ENCODE results near the gene CCDC87. TPM values are rescaled to one million over a fixed set of nuclear protein-coding genes. Genes with fewer than 3 reads are reported as not detected.
"Not testable (repeated sequence)": the region's sequence is repeated elsewhere in the genome, so short reads cannot be mapped to it uniquely, and the experiment has no call there.

Gene CCDC87
- total RNA-seq, 1 donor from 2014 or later, result 1.1 TPM

GRCh38 chr11:66593650-66594049, 787 bp upstream of the CCDC87 start:
- Mint-ChIP-seq H3K27ac (peak overlapping the region; percentile 87), H3K9me3 (ENCODE audit: low read depth) (peaks cover 15% of the 10 kb centered on the region), H3K36me3 (ENCODE audit: insufficient read depth) (peaks cover 8% of the 10 kb centered on the region), H3K4me1 (ENCODE audit: low read depth) (peaks cover 7% of the 10 kb centered on the region), H3K27me3 (no peaks in the 10 kb centered on the region), H3K4me3 (ENCODE audit: low read depth) (peak overlapping the region; percentile 98)
- no peak for DNase-seq (ENCODE audit: low spot score, unreplicated experiment)
- TF ChIP-seq CTCF (IDR thresholded peaks at IDR 0.05; ENCODE audit: unreplicated experiment), result no peak

GRCh38 chr11:66593303-66593635, 406 bp upstream of the CCDC87 start:
- Mint-ChIP-seq H3K27me3 (no peaks in the 10 kb centered on the region), H3K9me3 (ENCODE audit: low read depth) (peaks cover 15% of the 10 kb centered on the region)

GRCh38 chr11:66591175-66591574, 1.7 kb downstream of the CCDC87 start:
- DNase-seq (ENCODE audit: low spot score, unreplicated experiment), result no peak
- TF ChIP-seq CTCF (IDR thresholded peaks at IDR 0.05; ENCODE audit: unreplicated experiment), result no peak
- Mint-ChIP-seq H3K4me3 (ENCODE audit: low read depth) (no peak overlapping the region), H3K36me3 (ENCODE audit: insufficient read depth) (peaks cover 8% of the 10 kb centered on the region), H3K27me3 (no peaks in the 10 kb centered on the region), H3K27ac (no peak overlapping the region), H3K4me1 (ENCODE audit: low read depth) (peaks cover 7% of the 10 kb centered on the region), H3K9me3 (ENCODE audit: low read depth) (peaks cover 17% of the 10 kb centered on the region)

More at GRCh38 chr11:66593303-66593635, 406 bp upstream of the CCDC87 start:
- peak overlapping the region; percentile 87 for H3K27ac Mint-ChIP-seq
- DNase-seq (ENCODE audit: low spot score, unreplicated experiment), result no peak
- peak overlapping the region; percentile 98 for H3K4me3 Mint-ChIP-seq (ENCODE audit: low read depth)
- peaks cover 7% of the 10 kb centered on the region for H3K4me1 Mint-ChIP-seq (ENCODE audit: low read depth)
- TF ChIP-seq CTCF (IDR thresholded peaks at IDR 0.05; ENCODE audit: unreplicated experiment), result no peak
- H3K36me3 Mint-ChIP-seq (ENCODE audit: insufficient read depth), result peaks cover 8% of the 10 kb centered on the region

GRCh38 chr11:66589996-66590675, 2.7 kb downstream of the CCDC87 start:
- no peak overlapping the region for H3K27ac Mint-ChIP-seq
- DNase-seq (ENCODE audit: low spot score, unreplicated experiment), result no peak
- peaks cover 8% of the 10 kb centered on the region for H3K36me3 Mint-ChIP-seq (ENCODE audit: insufficient read depth)
- H3K27me3 Mint-ChIP-seq, result no peaks in the 10 kb centered on the region
- peaks cover 17% of the 10 kb centered on the region for H3K9me3 Mint-ChIP-seq (ENCODE audit: low read depth)
- H3K4me1 Mint-ChIP-seq (ENCODE audit: low read depth), result peaks cover 6% of the 10 kb centered on the region
- TF ChIP-seq CTCF (IDR thresholded peaks at IDR 0.05; ENCODE audit: unreplicated experiment), result no peak
- H3K4me3 Mint-ChIP-seq (ENCODE audit: low read depth), result peak overlapping the region; percentile 26

GRCh38 chr11:66589315-66589714, 3.5 kb downstream of the CCDC87 start:
- not testable (repeated sequence) for H3K36me3 Mint-ChIP-seq (ENCODE audit: insufficient read depth); H3K4me3 Mint-ChIP-seq (ENCODE audit: low read depth); H3K4me1 Mint-ChIP-seq (ENCODE audit: low read depth); H3K27me3 Mint-ChIP-seq; H3K27ac Mint-ChIP-seq; DNase-seq (ENCODE audit: low spot score, unreplicated experiment)
- peaks cover 17% of the 10 kb centered on the region for H3K9me3 Mint-ChIP-seq (ENCODE audit: low read depth)

GRCh38 chr11:66586136-66586535, 6.7 kb downstream of the CCDC87 start:
- Mint-ChIP-seq H3K27ac (peak overlapping the region; percentile 31), H3K9me3 (ENCODE audit: low read depth) (peaks cover 16% of the 10 kb centered on the region), H3K4me3 (ENCODE audit: low read depth) (no peak overlapping the region), H3K36me3 (ENCODE audit: insufficient read depth) (peaks cover 1% of the 10 kb centered on the region), H3K4me1 (ENCODE audit: low read depth) (no peaks in the 10 kb centered on the region), H3K27me3 (no peaks in the 10 kb centered on the region)
- TF ChIP-seq CTCF (IDR thresholded peaks at IDR 0.05; ENCODE audit: unreplicated experiment), result no peak
- DNase-seq (ENCODE audit: low spot score, unreplicated experiment), result no peak

GRCh38 chr11:66585447-66585846, 7.4 kb downstream of the CCDC87 start:
- H3K27me3 Mint-ChIP-seq; DNase-seq (ENCODE audit: low spot score, unreplicated experiment); H3K27ac Mint-ChIP-seq; H3K4me1 Mint-ChIP-seq (ENCODE audit: low read depth); H3K4me3 Mint-ChIP-seq (ENCODE audit: low read depth); H3K36me3 Mint-ChIP-seq (ENCODE audit: insufficient read depth): not testable (repeated sequence)
- peaks cover 13% of the 10 kb centered on the region for H3K9me3 Mint-ChIP-seq (ENCODE audit: low read depth)

DNA sequence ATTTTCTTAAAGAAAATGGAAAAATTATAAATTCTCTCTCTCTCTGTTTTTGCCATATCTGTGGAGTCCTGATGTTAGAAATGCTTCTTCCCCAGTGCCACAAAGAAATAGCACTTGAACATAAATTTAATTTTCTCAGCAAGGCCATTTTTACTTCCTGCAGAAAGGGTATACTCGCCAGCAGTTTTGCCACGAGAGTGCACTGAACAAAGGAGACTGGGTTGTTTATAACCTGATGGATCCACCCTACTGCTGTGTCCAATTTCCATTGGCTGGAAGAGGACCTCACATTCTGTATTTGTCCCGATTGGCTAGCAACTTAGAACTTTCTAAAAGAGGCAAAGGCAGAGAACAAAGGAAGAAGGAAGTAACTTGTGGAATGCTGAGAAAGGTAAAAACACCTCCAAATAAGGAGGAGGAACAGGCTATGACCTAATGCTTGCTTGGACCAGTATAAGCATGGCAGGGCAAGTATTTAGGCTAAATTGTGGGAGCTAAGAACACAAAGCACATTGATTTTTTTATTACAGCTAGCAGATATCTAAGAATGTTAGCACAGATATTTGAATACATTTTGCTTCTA, 10.2 kb downstream of the CCDC87 start:
- Mint-ChIP-seq H3K27me3 (peaks cover 12% of the 10 kb centered on the region), H3K27ac (peak overlapping the region; percentile 84)
- H3K9me3 Mint-ChIP-seq (ENCODE audit: low read depth); H3K36me3 Mint-ChIP-seq (ENCODE audit: insufficient read depth); H3K4me3 Mint-ChIP-seq (ENCODE audit: low read depth); H3K4me1 Mint-ChIP-seq (ENCODE audit: low read depth); DNase-seq (ENCODE audit: low spot score, unreplicated experiment): not testable (repeated sequence)

Data from progenitor cell of endocrine pancreas (in vitro differentiated cells).